ENCODE data around the gene PHAF1.

The PHAF1 gene

DNA sequence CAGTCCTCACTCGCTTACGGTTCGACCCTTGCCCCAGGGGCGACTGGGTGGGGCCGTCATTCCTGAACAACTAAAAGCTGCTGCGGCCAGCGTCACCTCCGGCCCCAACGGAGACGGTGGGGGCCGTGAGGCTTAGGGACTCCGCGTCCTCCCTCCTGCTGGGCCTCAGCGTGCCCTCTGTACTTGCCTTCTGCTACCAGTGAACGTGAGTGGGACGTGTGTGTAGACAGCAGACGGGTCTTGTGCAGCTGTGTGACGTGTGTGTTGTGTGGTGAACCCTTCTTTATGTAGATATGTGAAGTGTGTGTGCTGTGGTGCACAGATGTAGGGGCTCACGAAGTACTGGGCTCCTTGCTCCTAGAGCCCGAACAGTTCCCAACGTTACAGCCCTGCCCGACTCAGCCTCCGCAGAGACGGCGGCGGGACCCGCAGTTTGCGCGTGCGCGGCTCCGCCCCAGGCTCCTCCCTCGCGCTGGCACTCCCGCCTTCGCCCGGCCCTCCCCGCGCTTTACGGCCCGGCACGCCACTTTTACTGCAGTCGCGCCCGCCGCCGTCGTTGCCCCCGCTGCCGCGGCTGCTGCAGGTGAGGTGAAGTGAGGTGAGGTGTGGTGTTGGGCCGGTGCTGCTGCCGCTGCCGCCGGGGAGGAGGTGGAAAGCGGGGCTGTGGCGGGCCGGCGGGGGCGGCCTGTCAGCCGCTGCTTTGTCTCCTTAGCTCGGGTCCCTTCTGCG lies at the start of gene PHAF1:
Gene PHAF1, plus strand, starts transcription at position 535 of the 729 bp plus-strand sequence. CDS start 235 bp downstream, outside the sequence.
- DNase-seq: peak; percentile 81

- DNase-seq: no peak
Measured at GRCh38 chr16:67063008-67063407, 46.7 kb upstream of the PHAF1 start.

DNA sequence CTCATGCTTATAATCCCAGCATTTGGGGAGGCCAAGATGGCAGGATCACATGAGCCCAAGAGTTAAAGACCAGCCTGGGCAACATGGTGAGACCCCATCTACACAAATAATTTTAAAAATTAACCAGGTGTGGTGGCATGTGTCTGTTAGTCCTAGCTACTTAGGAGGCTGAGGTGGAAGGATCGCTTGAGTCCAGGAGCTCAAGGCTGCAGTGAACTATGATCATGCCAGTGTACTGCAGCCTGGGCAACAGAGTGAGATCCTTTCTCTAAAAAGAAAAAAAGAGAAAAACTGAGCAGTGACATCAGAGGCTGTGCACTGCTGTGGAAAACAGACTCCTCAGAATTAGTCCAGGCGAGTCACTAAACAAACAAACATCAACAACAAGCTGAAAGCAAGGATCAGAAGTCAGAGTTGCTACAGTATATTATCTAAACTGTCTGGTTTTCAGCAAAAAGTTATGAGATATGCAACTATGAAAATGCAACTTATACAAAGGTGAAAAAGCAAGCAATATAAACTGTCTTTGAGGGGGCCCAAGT lies 41.5 kb upstream of the PHAF1 start:
- no peak for DNase-seq

GRCh38 chr16:67071476-67072048 lies 38.2 kb upstream of the PHAF1 start:
- no peak for DNase-seq

GRCh38 chr16:67075331-67075730 lies 34.4 kb upstream of the PHAF1 start:
- DNase-seq: no peak

DNA sequence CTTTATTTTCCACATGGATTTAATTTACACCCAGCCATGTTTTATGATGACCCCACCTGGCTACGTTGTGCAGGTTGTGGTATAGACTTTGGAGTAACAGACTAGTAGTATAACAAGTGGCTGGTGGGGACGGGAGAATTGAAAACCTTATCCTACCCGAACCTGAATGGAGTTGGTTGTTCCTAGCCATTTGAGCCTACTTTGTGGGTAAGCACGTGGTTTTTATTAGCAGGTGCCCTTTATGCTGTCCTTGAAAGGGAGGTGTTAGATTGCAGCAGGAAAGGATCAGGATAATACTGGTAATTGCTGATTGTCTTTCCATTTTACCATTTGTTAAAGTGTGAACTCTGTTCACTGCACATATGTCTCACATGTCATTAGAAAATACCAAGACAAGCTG lies 31.9 kb upstream of the PHAF1 start:
- no peak for DNase-seq

- no peak for DNase-seq
Measured at GRCh38 chr16:67082100-67082499, 27.6 kb upstream of the PHAF1 start.

- DNase-seq: no peak
Measured at GRCh38 chr16:67082891-67083290, 26.9 kb upstream of the PHAF1 start.

DNA sequence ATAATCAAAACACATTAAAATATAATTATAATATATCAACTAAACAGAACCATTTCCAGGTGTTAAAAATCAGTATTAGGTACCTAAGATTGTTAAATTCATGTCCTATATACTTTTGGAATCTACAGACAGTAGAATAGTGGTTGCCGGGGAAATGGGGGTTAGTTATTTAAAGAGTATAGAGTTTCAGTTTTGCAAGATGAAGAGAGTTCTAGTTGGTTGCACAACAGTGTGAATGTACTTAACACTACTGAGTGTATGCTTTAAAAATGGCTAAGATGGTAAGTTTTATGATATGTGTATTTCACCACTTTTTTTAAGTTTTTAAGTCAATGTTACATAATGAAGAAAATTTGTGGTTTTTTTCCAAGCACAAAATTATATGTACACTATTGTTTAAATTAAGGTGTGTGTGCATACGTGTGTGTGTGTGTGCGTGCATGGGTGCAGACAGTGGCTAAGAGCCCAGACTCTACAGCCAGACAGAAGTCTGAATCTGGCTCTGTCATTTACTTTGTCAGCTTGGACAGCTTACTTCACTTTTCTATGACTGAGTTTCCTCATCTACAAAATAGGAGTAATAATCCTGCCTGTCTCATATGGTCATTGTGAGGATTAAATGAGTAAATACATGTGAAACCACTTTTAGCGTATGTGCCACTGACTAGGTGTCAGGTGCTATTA lies 25.3 kb upstream of the PHAF1 start:
- no peak for DNase-seq

DNA sequence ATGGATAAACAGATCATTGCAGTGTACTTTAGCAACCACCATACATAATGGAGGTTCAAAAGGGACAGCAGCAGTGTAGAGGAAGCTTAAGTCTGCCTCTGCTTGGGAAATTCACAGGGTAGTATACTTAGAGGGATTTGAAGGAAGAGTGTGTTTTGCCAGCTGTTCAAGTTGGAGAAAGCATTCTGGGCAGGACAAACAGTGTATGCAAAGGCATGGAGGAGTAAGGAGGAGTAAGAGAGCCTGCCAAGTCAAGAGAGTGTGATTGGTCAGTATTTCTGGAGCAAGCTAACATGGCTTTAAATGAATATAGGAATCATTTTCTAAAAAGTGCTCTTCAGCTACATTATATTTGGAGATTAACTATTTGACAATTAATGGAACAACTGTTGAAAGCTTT lies 22.9 kb upstream of the PHAF1 start:
- no peak for DNase-seq

- no peak for DNase-seq
Measured at GRCh38 chr16:67087291-67087690, 22.4 kb upstream of the PHAF1 start.

DNA sequence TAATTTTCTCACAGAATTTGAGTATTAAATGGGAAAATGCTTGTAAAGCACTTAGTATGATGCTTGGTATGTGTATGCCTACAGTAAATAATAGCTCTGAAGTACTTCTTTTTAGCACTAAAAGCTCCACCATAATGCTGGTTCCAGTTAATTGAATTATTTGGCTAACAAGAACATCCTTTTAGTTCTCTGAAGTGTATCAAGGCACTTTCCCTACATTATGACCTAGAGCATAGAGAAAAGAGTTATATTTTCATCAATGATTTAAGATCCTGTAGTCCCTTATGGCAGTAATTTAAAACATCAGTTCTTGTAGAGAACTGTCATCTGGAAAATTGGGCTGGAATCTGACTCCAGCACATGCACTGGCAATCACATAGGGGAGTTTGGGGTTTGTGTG lies 21.9 kb upstream of the PHAF1 start:
- no peak for DNase-seq

GRCh38 chr16:67088551-67088950 lies 21.2 kb upstream of the PHAF1 start:
- DNase-seq: no peak

DNA sequence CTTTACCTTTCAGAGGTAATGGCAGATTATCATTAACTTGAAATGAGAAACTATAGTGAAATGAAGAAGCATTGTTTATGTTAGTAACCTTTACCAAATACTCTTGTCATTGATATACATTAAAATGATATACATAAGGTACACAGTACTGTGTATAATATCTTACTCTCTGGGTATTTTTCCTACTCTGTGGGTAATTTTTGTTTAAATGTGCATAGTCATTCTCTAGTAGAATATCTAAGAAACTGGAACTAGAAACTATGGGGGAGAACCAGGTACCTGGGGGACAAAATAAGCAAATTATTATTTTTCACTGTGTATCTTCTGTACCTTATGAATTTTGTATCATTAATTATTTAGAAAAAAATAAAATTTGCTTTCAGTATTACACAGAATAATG lies 20.6 kb upstream of the PHAF1 start:
- no peak for DNase-seq

GRCh38 chr16:67091906-67092566 lies 17.7 kb upstream of the PHAF1 start:
- no peak for DNase-seq

DNA sequence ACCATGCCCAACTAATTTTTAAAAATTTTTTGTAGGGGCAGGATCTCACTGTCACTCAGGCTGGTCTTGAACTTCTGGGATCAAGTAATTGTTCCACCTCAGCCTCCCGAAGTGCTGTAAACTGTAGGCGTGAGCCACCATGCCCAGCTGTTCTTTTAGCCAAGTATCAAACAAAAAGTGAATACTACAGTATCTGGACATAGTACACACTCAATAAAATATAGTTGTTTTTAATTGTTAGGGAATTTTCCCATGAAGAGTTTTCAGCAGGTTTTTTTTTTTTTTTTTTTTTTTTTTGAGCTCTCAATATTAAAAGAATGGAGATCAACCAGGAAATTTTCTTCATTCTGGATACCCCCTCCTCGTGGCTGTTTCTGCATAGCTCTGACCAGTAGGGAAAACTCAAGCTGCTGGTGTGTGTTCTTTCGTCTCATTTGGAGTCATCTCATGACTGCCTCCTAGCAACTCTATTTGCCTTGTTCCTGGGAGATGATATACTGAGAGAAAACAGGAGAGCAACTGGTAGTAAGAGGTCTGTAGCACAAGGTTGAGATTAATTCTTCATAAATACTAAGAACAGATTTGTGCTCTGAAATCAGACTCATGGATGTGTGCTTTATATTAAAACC lies 16.5 kb upstream of the PHAF1 start:
- DNase-seq: no peak

DNA sequence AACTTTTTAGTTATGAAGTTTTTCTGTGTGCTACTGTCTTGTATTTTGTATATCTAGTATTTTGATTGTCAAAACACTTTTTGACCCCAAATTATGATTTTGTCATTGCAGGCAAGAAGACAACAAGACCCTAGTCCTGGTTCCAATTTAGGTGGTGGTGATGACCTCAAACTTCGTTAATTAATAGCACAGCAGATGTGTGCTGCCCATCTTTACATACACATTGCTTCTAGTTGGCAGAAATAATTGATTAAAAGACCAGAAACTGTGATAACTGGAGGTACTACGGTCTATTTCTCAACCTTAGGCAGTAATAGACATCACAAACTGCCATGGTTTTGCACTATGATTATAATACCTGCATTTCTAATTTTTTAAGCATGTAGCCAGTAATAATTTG lies 11.1 kb upstream of the PHAF1 start:
- no peak for DNase-seq

- no peak for DNase-seq
Measured at GRCh38 chr16:67100569-67101310, 9.0 kb upstream of the PHAF1 start.

DNA sequence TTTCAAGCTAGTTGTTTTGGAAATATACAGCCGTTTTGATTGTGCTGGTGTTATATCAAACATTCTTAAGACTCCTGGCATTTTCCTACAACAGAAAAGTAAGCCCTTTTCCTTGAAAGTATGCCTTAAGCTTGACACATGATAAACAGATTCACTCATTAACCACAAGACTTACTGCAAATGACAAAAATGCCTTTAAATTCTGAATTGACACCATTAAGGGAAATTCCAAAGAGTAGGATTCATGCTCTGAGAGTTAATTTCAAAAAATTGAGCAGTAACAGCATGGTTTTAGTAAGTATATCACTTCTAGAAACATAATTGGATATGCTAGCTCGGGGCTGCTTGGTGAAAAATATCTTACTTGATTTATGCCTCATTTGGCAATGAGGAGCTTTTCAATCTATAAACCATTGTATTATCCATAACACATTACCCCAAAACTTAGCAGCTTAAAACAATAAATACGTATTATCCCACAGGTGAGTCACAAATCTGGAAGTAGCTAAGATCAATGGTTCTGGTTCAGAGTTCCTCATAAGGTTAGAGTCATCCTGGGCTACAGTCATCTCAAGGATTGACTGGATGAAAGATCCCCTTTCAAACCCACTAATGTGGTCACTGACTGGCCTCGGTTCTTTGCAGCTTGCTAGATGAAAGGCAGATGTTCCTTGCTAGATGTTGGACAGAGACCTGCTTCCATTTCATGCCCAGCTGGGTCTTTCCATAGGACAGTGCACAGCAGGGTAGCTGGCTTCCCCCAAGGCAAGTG lies 8.2 kb upstream of the PHAF1 start:
- DNase-seq: no peak

DNA sequence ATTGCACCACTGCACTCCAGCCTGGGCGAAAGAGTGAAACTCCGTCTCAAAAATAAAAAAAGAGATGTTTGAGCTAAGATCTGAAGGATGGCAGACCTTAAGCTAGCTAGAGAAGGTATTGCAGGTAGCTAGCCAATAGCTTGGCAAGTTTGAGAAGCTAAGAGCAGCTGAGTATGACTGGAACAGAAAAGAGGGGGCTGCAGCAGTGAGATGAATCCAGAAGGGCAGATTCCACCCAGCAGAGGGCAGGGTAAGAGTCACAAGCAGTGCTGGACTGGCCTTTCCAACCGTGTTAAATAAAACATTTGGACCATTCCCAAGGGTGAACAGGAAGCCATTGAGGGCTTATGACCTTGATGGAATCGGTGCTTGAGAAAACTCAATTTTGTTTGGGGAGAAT lies 5.7 kb upstream of the PHAF1 start:
- peak; percentile 28 for DNase-seq

GRCh38 chr16:67104845-67105244 lies 4.9 kb upstream of the PHAF1 start:
- no peak for DNase-seq

Data from NCI-H226 (cell line).